K562 (cell line): ENCODE data around the gene BAG2. TPM values are rescaled to one million over a fixed set of nuclear protein-coding genes. Genes with fewer than 3 reads are reported as not detected.
A peak's percentile ranks its signal among the peaks of the same experiment; 100 is the strongest.

ENCODE experiments used
- ARID4B ChIP-seq: sonication (generic); formaldehyde crosslinking; IDR thresholded peaks from 2 replicates; pipeline ENCODE4 v1.8.0; 2022; ENCODE audit warnings: mild to moderate bottlenecking, missing genetic modification reagents
- BRF1 ChIP-seq: IDR thresholded peaks from 3 replicates; pipeline ENCODE4 v1.6.1; 2011; ENCODE audit warnings: borderline replicate concordance, mild to moderate bottlenecking; ENCODE audit not compliant: insufficient read length; ENCODE audit errors: extremely low read depth
- CC2D1A ChIP-seq: fragments of 450-650 bp; IDR thresholded peaks from 2 replicates; pipeline ENCODE4 v1.6.1; 2017; ENCODE audit warnings: mild to moderate bottlenecking
- ELK3 ChIP-seq: fragments of 450-650 bp; formaldehyde crosslinking; IDR thresholded peaks from 2 replicates; pipeline ENCODE4 v1.4.0; 2020; ENCODE audit warnings: mild to moderate bottlenecking
- GABPB2 ChIP-seq: fragments of 250-450 bp; sonication (Bioruptor Pico); conservative IDR thresholded peaks from 2 replicates; pipeline ENCODE4 v1.5.1; 2021; ENCODE audit warnings: mild to moderate bottlenecking
- HLTF ChIP-seq: fragments of 450-650 bp; IDR thresholded peaks from 2 replicates; pipeline ENCODE4 v1.6.1; 2016
- HNRNPK ChIP-seq: fragments of 200-400 bp; formaldehyde crosslinking; IDR thresholded peaks from one replicate; pipeline ENCODE4 v1.6.1; 2018; ENCODE audit warnings: mild to moderate bottlenecking, low read depth, low read length; ENCODE audit not compliant: poor library complexity, severe bottlenecking
- MEIS2 ChIP-seq: fragments of 450-650 bp; IDR thresholded peaks from 2 replicates; pipeline ENCODE4 v1.6.1; 2014; ENCODE audit warnings: mild to moderate bottlenecking; ENCODE audit not compliant: partially characterized antibody
- MXI1 ChIP-seq: IDR thresholded peaks from 2 replicates; pipeline ENCODE4 v1.6.1; 2011; ENCODE audit warnings: low read depth, mild to moderate bottlenecking, improper control_type of control experiment, low read length
- OTX1 ChIP-seq: fragments of 450-650 bp; formaldehyde crosslinking; IDR thresholded peaks from 2 replicates; pipeline ENCODE4 v1.4.0; 2022; ENCODE audit warnings: mild to moderate bottlenecking
- POLR2H ChIP-seq: IDR thresholded peaks from 2 replicates; pipeline ENCODE4 v1.6.1; 2016; ENCODE audit warnings: missing genetic modification characterization, low read depth, mild to moderate bottlenecking, control low read depth, missing compliant biosample characterization, moderate library complexity
- PURB ChIP-seq: sonication (generic); formaldehyde crosslinking; IDR thresholded peaks from 2 replicates; pipeline ENCODE4 v1.9.0; 2021; ENCODE audit warnings: low read depth, mild to moderate bottlenecking, missing genetic modification reagents
- RAD21 ChIP-seq, 2 experiments: fragments of 250-450 bp in 1 of 2; fragments of 450-650 bp in 1 of 2; sonication (Bioruptor Pico) in 1 of 2; formaldehyde crosslinking in 1 of 2; IDR thresholded peaks in 1 of 2; conservative IDR thresholded peaks in 1 of 2; 2 replicates each; pipeline versions ENCODE4 v1.4.0 to v1.8.0; 2020 to 2022; ENCODE audit warnings: mild to moderate bottlenecking in 2 of 2, moderate library complexity in 1 of 2
- THRA ChIP-seq: fragments of 450-650 bp; IDR thresholded peaks from 2 replicates; pipeline ENCODE4 v1.6.1; 2017; ENCODE audit warnings: mild to moderate bottlenecking, moderate library complexity
- U2AF2 ChIP-seq: fragments of 200-400 bp; formaldehyde crosslinking; optimal IDR thresholded peaks from 2 replicates; pipeline ENCODE3; 2017; ENCODE audit warnings: low read depth, mild to moderate bottlenecking, low read length
- ZBTB7A ChIP-seq: IDR thresholded peaks from 2 replicates; pipeline ENCODE4 v1.6.1; 2011; ENCODE audit warnings: low read depth, mild to moderate bottlenecking, low read length, moderate library complexity, borderline replicate concordance; ENCODE audit not compliant: control insufficient read depth
- ZBTB8A ChIP-seq: fragments of 450-650 bp; IDR thresholded peaks from 2 replicates; pipeline ENCODE4 v1.6.1; 2018; ENCODE audit warnings: mild to moderate bottlenecking, moderate library complexity; ENCODE audit not compliant: partially characterized antibody
- polyA plus RNA-seq, 8 experiments: library from polyadenylated mRNA; depleted of rRNA in 4 of 8; stranded (reverse) in 5 of 8; unstranded in 3 of 8; fragments of >200 nt; fragmentation: Nextera tagmentation in 2 of 8; fragmentation: Illumina TruSeq in 1 of 8; extraction: Ambion mirVana in 2 of 8; extraction: Trizol in 1 of 8; gene quantifications; 2 replicates each; pipeline versions ENCODE4 v1.2.1 to v1.2.3, GENCODE V29; 2011 to 2014; ENCODE audit warnings: inconsistent platforms in 1 of 8, missing spikeins in 1 of 8
- total RNA-seq, 7 experiments: library from RNA; depleted of rRNA in 6 of 7; stranded (reverse); fragments of >200 nt in 6 of 7; fragmentation: Illumina TruSeq in 2 of 7; extraction: Trizol in 2 of 7; gene quantifications; 2 replicates each; pipeline versions ENCODE4 v1.2.1 to v1.2.3, GENCODE V29; 2011 to 2021; ENCODE audit warnings: low replicate concordance in 1 of 7
- TF ChIP-seq, protein P1 (sequence below): sonication (generic); formaldehyde crosslinking; IDR thresholded peaks from 2 replicates; pipeline ENCODE4 v1.8.0; 2022; ENCODE audit warnings: missing genetic modification reagents, mild to moderate bottlenecking, moderate library complexity, borderline replicate concordance

Gene BAG2
- total and polyA plus RNA-seq, 9 of the 15 experiments (the other 6 are each of a cell fraction or from before 2014, with no cell fraction given) = 12.8 to 20.7 (median 17.6) TPM

- TF ChIP-seq ELK3 (CRISPR knock-in tag) = no peak
- TF ChIP-seq HNRNPK = no peak
- TF ChIP-seq POLR2H (tag) = no peak
- no peak for TF ChIP-seq OTX1
- TF ChIP-seq ZBTB7A = peak; percentile 63
- TF ChIP-seq MXI1 = no peak
- peak; percentile 92 for TF ChIP-seq MEIS2
- peak; percentile 31; the same call in 1 of the 2 replicates for TF ChIP-seq CC2D1A
- TF ChIP-seq HLTF = no peak
- no peak for TF ChIP-seq BRF1
- TF ChIP-seq ARID4B (CRISPR knock-in tag) = no peak
- no peak for TF ChIP-seq ZBTB8A
- TF ChIP-seq RAD21 (CRISPR knock-in tag; conservative IDR thresholded peaks at IDR 0.05 in 1 of 2, IDR thresholded peaks at IDR 0.05 in 1 of 2) = no peak
- no peak for TF ChIP-seq GABPB2 (CRISPR knock-in tag)
- no peak for TF ChIP-seq U2AF2
- TF ChIP-seq, protein P1, sequence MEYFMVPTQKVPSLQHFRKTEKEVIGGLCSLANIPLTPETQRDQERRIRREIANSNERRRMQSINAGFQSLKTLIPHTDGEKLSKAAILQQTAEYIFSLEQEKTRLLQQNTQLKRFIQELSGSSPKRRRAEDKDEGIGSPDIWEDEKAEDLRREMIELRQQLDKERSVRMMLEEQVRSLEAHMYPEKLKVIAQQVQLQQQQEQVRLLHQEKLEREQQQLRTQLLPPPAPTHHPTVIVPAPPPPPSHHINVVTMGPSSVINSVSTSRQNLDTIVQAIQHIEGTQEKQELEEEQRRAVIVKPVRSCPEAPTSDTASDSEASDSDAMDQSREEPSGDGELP (CRISPR knock-in tag) = peak; percentile 47; the same call in 1 of the 2 replicates
- TF ChIP-seq PURB = no peak
- TF ChIP-seq THRA = no peak
These were observed 50.0 kb downstream of the BAG2 start, which contains the start of gene RAB23 (continued) for GRCh38 chr6:57221936-57222742.
